A549 (cell line): Measurements from ENCODE around the gene FOXO3.

Source experiments
- CBX2 ChIP-seq: fragments of 200-600 bp; sonication (generic); IDR thresholded peaks from 2 replicates; pipeline ENCODE4 v1.6.1; 2016; ENCODE audit warnings: low read depth, mild to moderate bottlenecking, borderline replicate concordance
- CBX8 ChIP-seq: fragments of 200-600 bp; sonication (generic); IDR thresholded peaks from 2 replicates; pipeline ENCODE4 v1.6.1; 2016
- CHD2 ChIP-seq: fragments of 150-350 bp; IDR thresholded peaks from 2 replicates; pipeline ENCODE4 v1.6.1; 2014; ENCODE audit warnings: low read length; ENCODE audit not compliant: partially characterized antibody
- CHD4 ChIP-seq: fragments of 200-600 bp; sonication (generic); IDR thresholded peaks from 2 replicates; pipeline ENCODE4 v1.6.1; 2016; ENCODE audit warnings: antibody characterized with exemption, mild to moderate bottlenecking, borderline replicate concordance
- EP300 ChIP-seq, 2 experiments: fragments of >200 bp; sonication (Bioruptor Twin); formaldehyde crosslinking; IDR thresholded peaks; 2 replicates in 1 of 2; 3 replicates in 1 of 2; pipeline ENCODE4 v1.6.1; 2016 to 2017
- JUN ChIP-seq, 2 experiments: fragments of >200 bp; sonication (Bioruptor Twin); formaldehyde crosslinking; IDR thresholded peaks; 2 replicates in 1 of 2; 3 replicates in 1 of 2; pipeline ENCODE4 v1.6.1; 2016 to 2017
- MAFK ChIP-seq: fragments of 450-650 bp; IDR thresholded peaks from 2 replicates; pipeline ENCODE4 v1.6.1; 2014; ENCODE audit not compliant: partially characterized antibody
- MAZ ChIP-seq: fragments of 150-350 bp; IDR thresholded peaks from 2 replicates; pipeline ENCODE4 v1.6.1; 2014; ENCODE audit warnings: antibody characterized with exemption, low read depth, low read length, borderline replicate concordance
- POLR2A ChIP-seq: IDR thresholded peaks from 2 replicates; pipeline ENCODE4 v1.6.1; 2012; ENCODE audit warnings: mild to moderate bottlenecking, low read length
- RCOR1 ChIP-seq: fragments of 150-350 bp; IDR thresholded peaks from 2 replicates; pipeline ENCODE4 v1.6.1; 2014; ENCODE audit warnings: antibody characterized with exemption, low read length, low read depth
- TFCP2L1 ChIP-seq: fragments of 250-450 bp; sonication (Bioruptor Pico); IDR thresholded peaks from 2 replicates; pipeline ENCODE4 v1.5.0; 2021; ENCODE audit warnings: mild to moderate bottlenecking
- TF ChIP-seq, protein P1 (sequence below): fragments of >200 bp; sonication (Bioruptor Twin); formaldehyde crosslinking; IDR thresholded peaks from 3 replicates; pipeline ENCODE4 v1.5.1; 2016
- TF ChIP-seq, protein P2 (sequence below): fragments of 200-600 bp; sonication (generic); IDR thresholded peaks from 2 replicates; pipeline ENCODE4 v1.6.1; 2016; ENCODE audit warnings: antibody characterized with exemption, mild to moderate bottlenecking, moderate library complexity

DNA sequence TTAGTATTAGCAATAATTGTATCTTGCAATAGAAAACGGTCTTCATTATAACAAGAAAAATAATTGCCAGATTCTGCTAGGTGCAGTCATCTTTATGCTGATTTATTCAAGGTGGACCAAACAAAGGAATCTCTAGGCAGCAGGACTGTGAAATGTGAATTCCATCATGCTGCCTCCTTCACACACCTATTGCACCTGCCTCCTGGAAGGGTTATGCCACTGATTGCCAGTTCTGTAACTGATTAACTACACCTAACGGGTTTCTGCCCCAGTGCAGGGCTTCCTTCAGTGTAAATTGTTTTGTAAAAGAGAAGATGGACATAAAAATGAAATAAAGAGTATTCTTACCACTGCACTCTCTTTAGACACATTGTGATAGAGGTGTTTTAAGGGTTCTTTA is 96.1 kb downstream of the FOXO3 start:
- no peak for TF ChIP-seq POLR2A
- TF ChIP-seq JUN (IDR thresholded peaks at IDR 0.05): no peak
- no peak for TF ChIP-seq TFCP2L1 (CRISPR knock-in tag)
- no peak for TF ChIP-seq CHD2
- TF ChIP-seq, protein P1, sequence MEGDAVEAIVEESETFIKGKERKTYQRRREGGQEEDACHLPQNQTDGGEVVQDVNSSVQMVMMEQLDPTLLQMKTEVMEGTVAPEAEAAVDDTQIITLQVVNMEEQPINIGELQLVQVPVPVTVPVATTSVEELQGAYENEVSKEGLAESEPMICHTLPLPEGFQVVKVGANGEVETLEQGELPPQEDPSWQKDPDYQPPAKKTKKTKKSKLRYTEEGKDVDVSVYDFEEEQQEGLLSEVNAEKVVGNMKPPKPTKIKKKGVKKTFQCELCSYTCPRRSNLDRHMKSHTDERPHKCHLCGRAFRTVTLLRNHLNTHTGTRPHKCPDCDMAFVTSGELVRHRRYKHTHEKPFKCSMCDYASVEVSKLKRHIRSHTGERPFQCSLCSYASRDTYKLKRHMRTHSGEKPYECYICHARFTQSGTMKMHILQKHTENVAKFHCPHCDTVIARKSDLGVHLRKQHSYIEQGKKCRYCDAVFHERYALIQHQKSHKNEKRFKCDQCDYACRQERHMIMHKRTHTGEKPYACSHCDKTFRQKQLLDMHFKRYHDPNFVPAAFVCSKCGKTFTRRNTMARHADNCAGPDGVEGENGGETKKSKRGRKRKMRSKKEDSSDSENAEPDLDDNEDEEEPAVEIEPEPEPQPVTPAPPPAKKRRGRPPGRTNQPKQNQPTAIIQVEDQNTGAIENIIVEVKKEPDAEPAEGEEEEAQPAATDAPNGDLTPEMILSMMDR: no peak
- no peak for TF ChIP-seq CBX8
- no peak for TF ChIP-seq MAFK
- no peak for TF ChIP-seq CBX2
- TF ChIP-seq CHD4: no peak
- no peak for TF ChIP-seq MAZ
- TF ChIP-seq, protein P2, sequence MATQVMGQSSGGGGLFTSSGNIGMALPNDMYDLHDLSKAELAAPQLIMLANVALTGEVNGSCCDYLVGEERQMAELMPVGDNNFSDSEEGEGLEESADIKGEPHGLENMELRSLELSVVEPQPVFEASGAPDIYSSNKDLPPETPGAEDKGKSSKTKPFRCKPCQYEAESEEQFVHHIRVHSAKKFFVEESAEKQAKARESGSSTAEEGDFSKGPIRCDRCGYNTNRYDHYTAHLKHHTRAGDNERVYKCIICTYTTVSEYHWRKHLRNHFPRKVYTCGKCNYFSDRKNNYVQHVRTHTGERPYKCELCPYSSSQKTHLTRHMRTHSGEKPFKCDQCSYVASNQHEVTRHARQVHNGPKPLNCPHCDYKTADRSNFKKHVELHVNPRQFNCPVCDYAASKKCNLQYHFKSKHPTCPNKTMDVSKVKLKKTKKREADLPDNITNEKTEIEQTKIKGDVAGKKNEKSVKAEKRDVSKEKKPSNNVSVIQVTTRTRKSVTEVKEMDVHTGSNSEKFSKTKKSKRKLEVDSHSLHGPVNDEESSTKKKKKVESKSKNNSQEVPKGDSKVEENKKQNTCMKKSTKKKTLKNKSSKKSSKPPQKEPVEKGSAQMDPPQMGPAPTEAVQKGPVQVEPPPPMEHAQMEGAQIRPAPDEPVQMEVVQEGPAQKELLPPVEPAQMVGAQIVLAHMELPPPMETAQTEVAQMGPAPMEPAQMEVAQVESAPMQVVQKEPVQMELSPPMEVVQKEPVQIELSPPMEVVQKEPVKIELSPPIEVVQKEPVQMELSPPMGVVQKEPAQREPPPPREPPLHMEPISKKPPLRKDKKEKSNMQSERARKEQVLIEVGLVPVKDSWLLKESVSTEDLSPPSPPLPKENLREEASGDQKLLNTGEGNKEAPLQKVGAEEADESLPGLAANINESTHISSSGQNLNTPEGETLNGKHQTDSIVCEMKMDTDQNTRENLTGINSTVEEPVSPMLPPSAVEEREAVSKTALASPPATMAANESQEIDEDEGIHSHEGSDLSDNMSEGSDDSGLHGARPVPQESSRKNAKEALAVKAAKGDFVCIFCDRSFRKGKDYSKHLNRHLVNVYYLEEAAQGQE: no peak
- no peak for TF ChIP-seq EP300 (IDR thresholded peaks at IDR 0.05)
- TF ChIP-seq RCOR1: no peak
